GM23248 (cell line): ENCODE measurements around the gene CALN1.

Experiments
- EZH2 ChIP-seq: fragments of 200-600 bp; sonication (generic); IDR thresholded peaks from 2 replicates; pipeline ENCODE4 v1.6.1; 2018; ENCODE audit warnings: antibody characterized with exemption, mild to moderate bottlenecking; ENCODE audit not compliant: insufficient read depth, poor library complexity, severe bottlenecking
- EZH2phosphoT487 ChIP-seq: fragments of 200-600 bp; sonication (generic); IDR thresholded peaks from 2 replicates; pipeline ENCODE4 v1.6.1; 2018; ENCODE audit warnings: antibody characterized with exemption, moderate library complexity, mild to moderate bottlenecking, low read depth; ENCODE audit not compliant: insufficient read depth

GRCh38 chr7:72386118-72386517, 26.0 kb downstream of the CALN1 start:
- TF ChIP-seq EZH2 (no peak), EZH2phosphoT487 (no peak)
